Activated T-helper 1 cell treated with Interleukin-2 at 50 U/mL for 16 hours (primary cell): ENCODE results near the gene KIF19.
"Not testable (repeated sequence)": the region's sequence is repeated elsewhere in the genome, so short reads cannot be mapped to it uniquely, and the experiment has no call there.

Experiments
- DNase-seq: peaks from one replicate; pipeline ENCODE4 v3.0.0-alpha.2; 2020; ENCODE audit warnings: low read depth

Gene KIF19

GRCh38 chr17:74325743-74326379 is at the start of gene KIF19:
Gene KIF19, plus strand, starts transcription at chr17:74326226. Its CDS starts 124 bp downstream, at chr17:74326350.
- DNase-seq = peak; percentile 45

GRCh38 chr17:74276541-74277009 is 49.5 kb upstream of the KIF19 start:
- DNase-seq = no peak

GRCh38 chr17:74277935-74278334 is 48.1 kb upstream of the KIF19 start:
- DNase-seq = no peak

- not testable (repeated sequence) for DNase-seq
These were observed 46.4 kb upstream of the KIF19 start for GRCh38 chr17:74279617-74280016.

- DNase-seq = peak; percentile 52
These were observed 45.9 kb upstream of the KIF19 start for GRCh38 chr17:74280093-74280513.

- DNase-seq = no peak
These were observed 44.2 kb upstream of the KIF19 start for GRCh38 chr17:74281799-74282198.

GRCh38 chr17:74282274-74282586 is 43.8 kb upstream of the KIF19 start:
- DNase-seq = not testable (repeated sequence)

GRCh38 chr17:74282587-74283370 is 43.2 kb upstream of the KIF19 start:
- peak; percentile 12 for DNase-seq

- DNase-seq = no peak
These were observed 42.7 kb upstream of the KIF19 start for GRCh38 chr17:74283371-74283673.

- no peak for DNase-seq
These were observed 38.9 kb upstream of the KIF19 start for GRCh38 chr17:74287031-74287602.

GRCh38 chr17:74288785-74289184 is 37.2 kb upstream of the KIF19 start:
- no peak for DNase-seq

GRCh38 chr17:74289688-74290087 is 36.3 kb upstream of the KIF19 start:
- no peak for DNase-seq

GRCh38 chr17:74290340-74290739 is 35.7 kb upstream of the KIF19 start:
- no peak for DNase-seq

GRCh38 chr17:74292495-74292894 is 33.5 kb upstream of the KIF19 start:
- DNase-seq = no peak

- DNase-seq = no peak
These were observed 30.1 kb upstream of the KIF19 start for GRCh38 chr17:74295625-74296547.

GRCh38 chr17:74296548-74296936 is 29.5 kb upstream of the KIF19 start:
- DNase-seq = peak; percentile 21

GRCh38 chr17:74297941-74298340 is 28.1 kb upstream of the KIF19 start:
- no peak for DNase-seq

GRCh38 chr17:74298778-74299177 is 27.2 kb upstream of the KIF19 start:
- no peak for DNase-seq

- DNase-seq = no peak
These were observed 26.6 kb upstream of the KIF19 start for GRCh38 chr17:74299226-74300009.

GRCh38 chr17:74303305-74303704 is 22.7 kb upstream of the KIF19 start:
- DNase-seq = no peak

- no peak for DNase-seq
These were observed 21.8 kb upstream of the KIF19 start for GRCh38 chr17:74304184-74304583.
